GM12801 (cell line): Measurements from ENCODE around the gene EXOSC2.

ENCODE experiments used
- CTCF ChIP-seq: IDR thresholded peaks from one replicate; pipeline ENCODE4 v1.5.1; 2011; ENCODE audit warnings: control low read depth; ENCODE audit not compliant: insufficient read length; ENCODE audit errors: extremely low read depth

The EXOSC2 gene

GRCh38 chr9:130669965-130670364, 23.6 kb upstream of the EXOSC2 start:
- no peak for TF ChIP-seq CTCF

GRCh38 chr9:130670644-130671043, 22.9 kb upstream of the EXOSC2 start:
- no peak for TF ChIP-seq CTCF

- no peak for TF ChIP-seq CTCF
These were observed 21.1 kb upstream of the EXOSC2 start for GRCh38 chr9:130672466-130672865.

- no peak for TF ChIP-seq CTCF
These were observed 20.5 kb upstream of the EXOSC2 start for GRCh38 chr9:130672933-130673615.

GRCh38 chr9:130675396-130675795, 18.2 kb upstream of the EXOSC2 start:
- no peak for TF ChIP-seq CTCF

- TF ChIP-seq CTCF, result no peak
These were observed 16.3 kb upstream of the EXOSC2 start for GRCh38 chr9:130677252-130677651.

GRCh38 chr9:130680836-130681768, 12.5 kb upstream of the EXOSC2 start:
- TF ChIP-seq CTCF, result no peak
